Esophagus muscularis mucosa (tissue), 4 donors: ENCODE results near the gene DDX5. TPM values are rescaled to one million over a fixed set of nuclear protein-coding genes. Genes with fewer than 3 reads are reported as not detected.

ENCODE experiments used
- DNase-seq: peaks from one replicate; pipeline ENCODE4 v3.0.0-alpha.2; 2017; ENCODE audit errors: extremely low spot score
- H3K27ac ChIP-seq, 4 donors: fragments of 200-600 bp; sonication (generic); replicated peaks in 1 of 4; 1 replicate in 3 of 4; 2 replicates in 1 of 4; pipeline ENCODE4 v1.5.1; 2016 to 2019; ENCODE audit warnings: mild to moderate bottlenecking in 1 of 4
- H3K27me3 ChIP-seq, 4 donors: fragments of 200-600 bp; sonication (generic); one replicate each; pipeline versions ENCODE4 v1.5.1 to v1.6.0; 2016 to 2019
- H3K36me3 ChIP-seq, 4 donors: fragments of 200-600 bp; sonication (generic); one replicate each; pipeline ENCODE4 v1.5.1; 2016 to 2019
- H3K4me1 ChIP-seq, 4 donors: fragments of 200-600 bp; sonication (generic); one replicate each; pipeline ENCODE4 v1.5.1; 2016 to 2019
- H3K4me3 ChIP-seq, 4 donors: fragments of 200-600 bp; sonication (generic); 1 replicate in 2 of 4; 2 replicates in 2 of 4; pipeline ENCODE4 v1.5.1; 2016 to 2019; ENCODE audit warnings: mild to moderate bottlenecking in 4 of 4, moderate library complexity in 1 of 4
- H3K9me3 ChIP-seq, 4 donors: fragments of 200-600 bp; sonication (generic); 1 replicate in 3 of 4; 2 replicates in 1 of 4; pipeline ENCODE4 v1.5.1; 2016 to 2019
- CTCF ChIP-seq, 3 experiments: fragments of 200-600 bp in 2 of 3; fragments of 450-650 bp in 1 of 3; sonication (generic) in 2 of 3; IDR thresholded peaks; one replicate each; pipeline ENCODE4 v1.5.1; 2017 to 2019; ENCODE audit warnings: antibody characterized with exemption in 3 of 3, mild to moderate bottlenecking in 2 of 3, moderate library complexity in 1 of 3
- EP300 ChIP-seq: sonication (generic); formaldehyde crosslinking; IDR thresholded peaks from one replicate; pipeline ENCODE4 v1.6.1; 2017; ENCODE audit warnings: antibody characterized with exemption
- POLR2A ChIP-seq: fragments of 450-650 bp; IDR thresholded peaks from one replicate; pipeline ENCODE4 v1.6.1; 2017; ENCODE audit warnings: antibody characterized with exemption, moderate library complexity, mild to moderate bottlenecking, low read depth
- POLR2AphosphoS5 ChIP-seq, 2 donors: sonication (generic); formaldehyde crosslinking; IDR thresholded peaks; one replicate each; pipeline ENCODE4 v1.6.1; 2017; ENCODE audit warnings: antibody characterized with exemption in 2 of 2
- WGBS: methylation state at CpG from one replicate; pipeline ENCODE4 v1.1.5; 2018; 5-methylcytosine and 5-hydroxymethylcytosine counted together
- intact Hi-C: fragments of 100-400 bp; cut with DNase I; formaldehyde crosslinking; loops from one replicate; pipeline ENCODE4 v1.15.1; 2023
- total RNA-seq, 4 donors: library from RNA; depleted of rRNA; stranded (reverse); fragments of >200 nt; gene quantifications; one replicate each; pipeline versions ENCODE4 v1.1.0 to v1.2.1, GENCODE V29; 2016

The DDX5 gene
- total RNA-seq, 4 donors from 2014 or later, result 422 to 728 (median 528) TPM

- intact Hi-C loops, result no loop called here
- H3K27ac ChIP-seq, result no peak overlapping the region
These were observed 26.3 kb upstream of the DDX5 start for GRCh38 chr17:64532409-64532808.

GRCh38 chr17:64531955-64532371 is 25.9 kb upstream of the DDX5 start:
- intact Hi-C loops, result no loop called here
- 71% methylated on average over 5 of the region's 5 CpGs for WGBS

More at GRCh38 chr17:64532409-64532808, 26.3 kb upstream of the DDX5 start:
- DNase-seq, result no peak
- TF ChIP-seq CTCF (IDR thresholded peaks at IDR 0.05) (no peak), POLR2A (no peak), EP300 (no peak), POLR2AphosphoS5 (IDR thresholded peaks at IDR 0.05) (no peak)
- Histone ChIP-seq H3K27me3 (no peaks in the 10 kb centered on the region), H3K9me3 (no peaks in the 10 kb centered on the region), H3K4me1 (peaks cover 0 to 15% (median 4%) of the 10 kb centered on the region in 4 donors), H3K36me3 (peaks cover 63 to 100% (median 97%) of the 10 kb centered on the region in 4 donors), H3K4me3 (no peak overlapping the region)
- WGBS, result 83% methylated on average over 5 of the region's 5 CpGs

GRCh38 chr17:64529221-64529620 is 23.1 kb upstream of the DDX5 start:
- Histone ChIP-seq H3K27ac (no peak overlapping the region), H3K4me1 (peaks cover 0 to 15% (median 4%) of the 10 kb centered on the region in 4 donors), H3K4me3 (no peak overlapping the region), H3K27me3 (no peaks in the 10 kb centered on the region), H3K36me3 (peaks cover 62 to 100% (median 97%) of the 10 kb centered on the region in 4 donors), H3K9me3 (no peaks in the 10 kb centered on the region)
- WGBS, result 93% methylated on average over 5 of the region's 5 CpGs
- no peak for DNase-seq
- intact Hi-C loops, result no loop called here
- TF ChIP-seq POLR2A (no peak), POLR2AphosphoS5 (IDR thresholded peaks at IDR 0.05) (no peak), CTCF (IDR thresholded peaks at IDR 0.05) (no peak), EP300 (no peak)

More at GRCh38 chr17:64531955-64532371, 25.9 kb upstream of the DDX5 start:
- Histone ChIP-seq H3K27me3 (no peaks in the 10 kb centered on the region), H3K9me3 (no peaks in the 10 kb centered on the region), H3K4me1 (peaks cover 0 to 15% (median 4%) of the 10 kb centered on the region in 4 donors), H3K36me3 (peaks cover 59 to 100% (median 97%) of the 10 kb centered on the region in 4 donors), H3K27ac (no peak overlapping the region), H3K4me3 (no peak overlapping the region)
- TF ChIP-seq POLR2A, result no peak
- no peak for TF ChIP-seq CTCF (IDR thresholded peaks at IDR 0.05)
- no peak for TF ChIP-seq EP300
- TF ChIP-seq POLR2AphosphoS5 (IDR thresholded peaks at IDR 0.05), result no peak
- DNase-seq, result no peak

- Histone ChIP-seq H3K4me3 (no peak overlapping the region), H3K27me3 (no peaks in the 10 kb centered on the region), H3K36me3 (peaks cover 67 to 100% (median 97%) of the 10 kb centered on the region in 4 donors), H3K9me3 (no peaks in the 10 kb centered on the region), H3K27ac (no peak overlapping the region), H3K4me1 (peaks cover 0 to 15% (median 4%) of the 10 kb centered on the region in 4 donors)
- DNase-seq, result no peak
- 96% methylated on average over 2 of the region's 2 CpGs for WGBS
- TF ChIP-seq CTCF (IDR thresholded peaks at IDR 0.05) (no peak), POLR2AphosphoS5 (IDR thresholded peaks at IDR 0.05) (no peak), EP300 (no peak), POLR2A (no peak)
- intact Hi-C loops, result no loop called here
These were observed 21.8 kb upstream of the DDX5 start for GRCh38 chr17:64527914-64528313.

GRCh38 chr17:64520359-64520758 is 14.3 kb upstream of the DDX5 start:
- no peak for TF ChIP-seq POLR2A
- no peaks in the 10 kb centered on the region for H3K27me3 ChIP-seq
- DNase-seq, result no peak
- H3K4me3 ChIP-seq, result no peak overlapping the region
- no peaks in the 10 kb centered on the region for H3K9me3 ChIP-seq
- 96% methylated on average over 6 of the region's 6 CpGs for WGBS
- H3K36me3 ChIP-seq, result peaks cover 41 to 100% (median 96%) of the 10 kb centered on the region in 4 donors
- peaks cover 0 to 5% (median 0%) of the 10 kb centered on the region in 4 donors for H3K4me1 ChIP-seq
- intact Hi-C loops, result no loop called here
- H3K27ac ChIP-seq, result no peak overlapping the region
